Gastrocnemius medialis (tissue), 4 donors: ENCODE measurements around the gene ZMAT3. TPM values are rescaled to one million over a fixed set of nuclear protein-coding genes. Genes with fewer than 3 reads are reported as not detected.
"Not testable (repeated sequence)": the region's sequence is repeated elsewhere in the genome, so short reads cannot be mapped to it uniquely, and the experiment has no call there.

Experiments used
- ATAC-seq, 2 donors: fragments of 150-250 bp; one replicate each; pipeline ENCODE4 v1.9.1; 2016
- DNase-seq, 2 donors: peaks; one replicate each; pipeline ENCODE4 v3.0.0-alpha.2; 2019
- H3K27ac ChIP-seq, 4 donors: fragments of 200-600 bp; sonication (generic); 1 replicate in 1 of 4; 2 replicates in 3 of 4; pipeline ENCODE4 v1.5.1; 2016 to 2018; ENCODE audit warnings: mild to moderate bottlenecking in 2 of 4, moderate library complexity in 1 of 4
- H3K27me3 ChIP-seq, 3 donors: fragments of 200-600 bp; sonication (generic) in 2 of 3; 1 replicate in 1 of 3; 2 replicates in 2 of 3; pipeline versions ENCODE4 v1.5.1 to v1.6.0; 2016 to 2019; ENCODE audit warnings: mild to moderate bottlenecking in 1 of 3, moderate library complexity in 1 of 3
- H3K36me3 ChIP-seq, 2 donors: fragments of 200-600 bp; sonication (generic) in 1 of 2; one replicate each; pipeline ENCODE4 v1.5.1; 2017 to 2018
- H3K4me1 ChIP-seq, 2 donors: fragments of 200-600 bp; sonication (generic) in 1 of 2; one replicate each; pipeline ENCODE4 v1.5.1; 2016 to 2017; ENCODE audit warnings: mild to moderate bottlenecking in 2 of 2
- H3K4me3 ChIP-seq, 4 donors: fragments of 200-600 bp; sonication (generic) in 3 of 4; 1 replicate in 1 of 4; 2 replicates in 3 of 4; pipeline ENCODE4 v1.5.1; 2016 to 2019; ENCODE audit warnings: mild to moderate bottlenecking in 2 of 4
- H3K9me3 ChIP-seq, 3 donors: fragments of 200-600 bp; sonication (generic) in 2 of 3; 1 replicate in 1 of 3; 2 replicates in 2 of 3; pipeline ENCODE4 v1.5.1; 2016 to 2019
- POLR2A ChIP-seq, 2 donors: fragments of 450-650 bp; IDR thresholded peaks; one replicate each; pipeline ENCODE4 v1.6.1; 2017; ENCODE audit warnings: antibody characterized with exemption in 2 of 2, mild to moderate bottlenecking in 2 of 2, moderate library complexity in 2 of 2
- in situ Hi-C, 4 donors: fragments of 200-750 bp; cut with MboI; loops; one replicate each; pipeline versions ENCODE4 v1.15.0 to v1.8.0; 2017; ENCODE audit warnings: low sequenced_read_pairs in 4 of 4
- intact Hi-C: fragments of 100-400 bp; cut with DNase I; formaldehyde crosslinking; loops from one replicate; pipeline ENCODE4 v1.15.1; 2023; ENCODE audit warnings: low total_unique reads
- total RNA-seq, 4 donors: library from RNA; depleted of rRNA; stranded (reverse); fragments of >200 nt; gene quantifications; one replicate each; pipeline versions ENCODE4 v1.1.0 to v1.2.3, GENCODE V29; 2016
- TF ChIP-seq, protein P1 (sequence below), 5 experiments: fragments of 450-650 bp in 3 of 5; fragments of 200-600 bp in 2 of 5; sonication (generic) in 2 of 5; IDR thresholded peaks in 4 of 5; conservative IDR thresholded peaks in 1 of 5; 1 replicate in 4 of 5; 2 replicates in 1 of 5; pipeline ENCODE4 v1.5.1; 2016 to 2019; ENCODE audit warnings: antibody characterized with exemption in 5 of 5, mild to moderate bottlenecking in 3 of 5, moderate library complexity in 3 of 5

Gene ZMAT3
- total RNA-seq, 4 donors from 2014 or later, result 3.8 to 9.7 (median 7.3) TPM

DNA sequence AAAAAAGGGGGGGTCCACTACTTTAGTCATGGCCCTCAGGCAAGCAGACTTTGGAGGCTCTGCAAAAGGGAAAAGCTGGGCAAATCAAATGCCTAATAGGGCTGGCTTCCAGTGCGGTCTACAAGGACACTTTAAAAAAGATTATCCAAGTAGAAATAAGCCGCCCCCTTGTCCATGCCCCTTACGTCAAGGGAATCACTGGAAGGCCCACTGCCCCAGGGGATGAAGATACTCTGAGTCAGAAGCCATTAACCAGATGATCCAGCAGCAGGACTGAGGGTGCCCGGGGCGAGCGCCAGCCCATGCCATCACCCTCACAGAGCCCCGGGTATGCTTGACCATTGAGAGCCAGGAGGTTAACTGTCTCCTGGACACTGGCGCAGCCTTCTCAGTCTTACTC is 15.3 kb downstream of the ZMAT3 start:
- Histone ChIP-seq H3K4me1 (no peaks in the 10 kb centered on the region), H3K36me3 (no peaks in the 10 kb centered on the region), H3K27ac (no peak overlapping the region), H3K9me3 (no peaks in the 10 kb centered on the region), H3K27me3 (no peaks in the 10 kb centered on the region), H3K4me3 (no peak overlapping the region)
- TF ChIP-seq POLR2A (IDR thresholded peaks at IDR 0.05), result no peak
- TF ChIP-seq, protein P1, sequence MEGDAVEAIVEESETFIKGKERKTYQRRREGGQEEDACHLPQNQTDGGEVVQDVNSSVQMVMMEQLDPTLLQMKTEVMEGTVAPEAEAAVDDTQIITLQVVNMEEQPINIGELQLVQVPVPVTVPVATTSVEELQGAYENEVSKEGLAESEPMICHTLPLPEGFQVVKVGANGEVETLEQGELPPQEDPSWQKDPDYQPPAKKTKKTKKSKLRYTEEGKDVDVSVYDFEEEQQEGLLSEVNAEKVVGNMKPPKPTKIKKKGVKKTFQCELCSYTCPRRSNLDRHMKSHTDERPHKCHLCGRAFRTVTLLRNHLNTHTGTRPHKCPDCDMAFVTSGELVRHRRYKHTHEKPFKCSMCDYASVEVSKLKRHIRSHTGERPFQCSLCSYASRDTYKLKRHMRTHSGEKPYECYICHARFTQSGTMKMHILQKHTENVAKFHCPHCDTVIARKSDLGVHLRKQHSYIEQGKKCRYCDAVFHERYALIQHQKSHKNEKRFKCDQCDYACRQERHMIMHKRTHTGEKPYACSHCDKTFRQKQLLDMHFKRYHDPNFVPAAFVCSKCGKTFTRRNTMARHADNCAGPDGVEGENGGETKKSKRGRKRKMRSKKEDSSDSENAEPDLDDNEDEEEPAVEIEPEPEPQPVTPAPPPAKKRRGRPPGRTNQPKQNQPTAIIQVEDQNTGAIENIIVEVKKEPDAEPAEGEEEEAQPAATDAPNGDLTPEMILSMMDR (IDR thresholded peaks at IDR 0.05 in 4 of 5, conservative IDR thresholded peaks at IDR 0.05 in 1 of 5), result no peak
- ATAC-seq (no peak), DNase-seq (no peak)
- in situ Hi-C loops (no loop called here), intact Hi-C loops (no loop called here)

DNA sequence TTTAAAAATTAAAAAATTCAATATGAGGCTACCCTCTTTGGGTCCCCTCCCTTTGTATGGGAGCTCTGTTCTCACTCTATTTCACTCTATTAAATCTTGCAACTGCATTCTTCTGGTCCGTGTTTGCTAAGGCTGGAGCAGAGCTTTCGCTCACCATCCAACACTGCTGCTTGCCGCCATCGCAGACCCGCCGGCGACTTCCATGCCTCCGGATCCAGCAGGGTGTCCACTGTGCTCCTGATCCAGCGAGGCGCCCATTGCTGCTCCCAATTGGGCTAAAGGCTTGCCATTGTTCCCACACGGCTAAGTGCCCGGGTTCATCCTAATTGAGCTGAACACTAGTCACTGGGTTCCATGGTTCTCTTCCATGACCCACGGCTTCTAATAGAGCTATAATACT is 17.0 kb downstream of the ZMAT3 start:
- ATAC-seq, in situ Hi-C loops, H3K27me3 ChIP-seq, DNase-seq, intact Hi-C loops, H3K9me3 ChIP-seq, H3K4me1 ChIP-seq, H3K4me3 ChIP-seq, H3K36me3 ChIP-seq, H3K27ac ChIP-seq: not testable (repeated sequence)

DNA sequence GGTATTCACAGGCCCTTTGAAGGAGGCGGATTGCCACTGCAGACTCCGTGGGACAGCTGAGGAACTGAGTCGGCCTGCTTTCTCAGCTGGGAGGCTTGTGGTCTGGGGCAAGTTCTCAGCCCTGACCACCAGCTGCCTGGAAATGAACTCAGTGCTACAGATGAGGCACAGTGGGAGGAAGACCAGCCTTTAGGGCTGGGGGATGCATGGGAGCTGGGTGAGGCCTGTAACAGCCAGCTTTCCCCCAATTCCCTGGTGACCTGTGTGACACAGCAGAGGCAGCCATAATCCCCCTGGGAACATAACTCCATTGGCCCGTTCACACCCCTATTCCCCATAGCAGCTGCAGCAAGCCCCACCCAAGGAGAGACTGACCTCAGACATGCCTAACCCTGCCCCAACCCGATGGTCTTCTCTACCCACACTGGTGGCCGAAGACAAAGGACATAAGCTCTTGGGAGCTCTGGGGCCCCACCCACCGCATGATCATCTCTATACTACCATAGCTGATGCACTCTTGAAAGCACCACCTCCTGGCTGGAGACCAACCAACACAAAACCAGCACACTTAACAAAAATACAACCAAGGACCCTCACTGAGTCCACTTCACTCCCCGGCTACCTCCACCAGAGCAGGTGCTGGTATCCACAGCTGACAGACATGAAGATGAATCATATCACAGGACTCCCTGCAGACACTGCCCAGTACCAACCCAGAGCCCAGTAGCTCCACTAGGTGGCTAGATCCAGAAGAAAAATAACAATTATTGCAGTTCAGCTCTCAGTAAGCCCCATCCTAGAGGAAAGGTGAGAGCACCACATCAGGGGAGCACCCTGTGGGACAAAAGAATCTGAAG is 24.9 kb downstream of the ZMAT3 start:
- Histone ChIP-seq H3K9me3 (no peaks in the 10 kb centered on the region), H3K36me3 (no peaks in the 10 kb centered on the region), H3K27ac (no peak overlapping the region), H3K4me3 (no peak overlapping the region), H3K27me3 (no peaks in the 10 kb centered on the region), H3K4me1 (no peaks in the 10 kb centered on the region)
- TF ChIP-seq POLR2A (IDR thresholded peaks at IDR 0.05), result no peak
- TF ChIP-seq, protein P1 (IDR thresholded peaks at IDR 0.05 in 4 of 5, conservative IDR thresholded peaks at IDR 0.05 in 1 of 5), result no peak
- DNase-seq (no peak), ATAC-seq (no peak)
- intact Hi-C loops (no loop called here), in situ Hi-C loops (no loop called here)

DNA sequence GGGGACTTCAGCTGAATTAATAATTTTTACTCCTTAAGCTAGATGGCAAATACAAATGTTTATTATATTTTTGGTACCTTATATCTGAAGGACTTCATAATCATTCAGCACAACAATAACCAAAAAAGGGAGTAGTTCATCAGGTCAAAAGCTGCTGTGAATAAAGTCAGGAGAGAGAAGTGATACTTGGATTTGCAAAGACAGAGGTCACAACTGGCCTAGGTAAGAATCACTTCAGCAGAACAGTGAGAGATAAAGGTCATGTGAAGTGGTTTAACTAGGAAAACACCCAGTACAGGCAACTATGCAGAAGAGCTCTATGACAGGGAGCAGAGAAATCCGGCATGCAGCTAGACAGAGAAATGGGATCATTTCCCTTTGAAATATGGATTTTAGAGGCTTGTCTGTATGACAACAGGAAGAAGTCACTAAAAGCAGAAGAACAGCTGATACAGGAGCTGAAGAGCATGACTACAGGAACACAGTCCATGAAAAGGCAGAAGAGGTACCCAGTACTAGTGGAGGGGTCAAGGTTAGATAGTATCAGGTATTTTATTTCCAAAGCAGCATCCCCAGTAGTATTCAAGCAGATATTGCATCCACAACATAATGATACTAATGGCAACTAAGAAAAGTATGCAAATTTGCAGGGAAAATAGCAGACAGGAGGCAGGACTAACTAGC is 25.7 kb downstream of the ZMAT3 start:
- Histone ChIP-seq H3K27me3 (no peaks in the 10 kb centered on the region), H3K4me3 (no peak overlapping the region), H3K4me1 (no peaks in the 10 kb centered on the region), H3K36me3 (no peaks in the 10 kb centered on the region), H3K27ac (no peak overlapping the region), H3K9me3 (no peaks in the 10 kb centered on the region)
- ATAC-seq, result no peak
- DNase-seq, result no peak
- in situ Hi-C loops (no loop called here), intact Hi-C loops (no loop called here)
- no peak for TF ChIP-seq POLR2A (IDR thresholded peaks at IDR 0.05)
- TF ChIP-seq, protein P1 (IDR thresholded peaks at IDR 0.05 in 4 of 5, conservative IDR thresholded peaks at IDR 0.05 in 1 of 5), result no peak

DNA sequence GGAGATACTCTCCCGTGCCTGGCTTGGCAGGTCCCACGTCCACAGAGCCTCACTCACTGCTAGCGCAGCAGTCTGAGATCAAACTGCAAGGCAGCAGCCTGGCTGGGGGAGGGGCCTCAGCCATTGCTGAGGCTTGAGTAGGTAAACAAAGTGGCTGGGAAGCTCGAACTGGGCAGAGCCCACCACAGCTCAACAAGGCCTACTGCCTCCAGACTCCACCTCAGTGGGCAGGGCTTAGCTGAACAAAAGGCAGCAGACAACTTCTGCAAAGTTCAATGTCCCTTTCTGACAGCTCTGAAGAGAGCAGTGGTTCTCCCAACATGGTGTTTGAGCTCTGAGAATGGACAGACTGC is 32.7 kb downstream of the ZMAT3 start:
- H3K36me3 ChIP-seq, H3K4me1 ChIP-seq, in situ Hi-C loops, intact Hi-C loops, H3K27me3 ChIP-seq, H3K27ac ChIP-seq, ATAC-seq, DNase-seq, H3K9me3 ChIP-seq, H3K4me3 ChIP-seq: not testable (repeated sequence)
